Measurements from ENCODE around the gene PPIE. TPM values are rescaled to one million over a fixed set of nuclear protein-coding genes. Genes with fewer than 3 reads are reported as not detected.

The PPIE gene
- 23.5 and 25.0 TPM in 2 replicates for total RNA-seq

GRCh38 chr1:39738622-39739366, at the start of gene PPIE:
PPIE (plus strand) TSS chr1:39738882; CDS start chr1:39738901, 19 bp downstream.

GRCh38 chr1:39691383-39692151, 47.1 kb upstream of the PPIE start, which contains the start of gene HPCAL4:
HPCAL4 (minus strand) TSS chr1:39691433; CDS start chr1:39684603, 6,830 bp downstream.

GRCh38 chr1:39771022-39771532, 32.4 kb downstream of the PPIE start, which contains the start of gene OXCT2:
OXCT2 (minus strand) TSS chr1:39771348; CDS start chr1:39771255, 93 bp downstream.

GRCh38 chr1:39788758-39789570, 50.3 kb downstream of the PPIE start, which contains the start of gene BMP8B:
BMP8B (minus strand) TSS chr1:39788865; CDS start chr1:39788485, 380 bp downstream.

Small RNA genes lying within 50 kb of the gene (small RNA-seq; reads per million reads assigned to genes)
- gene AL033527.1, result not detected
- gene RNU7-121P, result not detected

Other genes starting within 250 kb of the PPIE start
- gene BMP8A, start 247.2 kb upstream of the PPIE start, total RNA-seq, result not detected in 2 replicates
- gene PABPC4, start 162.1 kb upstream of the PPIE start, total RNA-seq, result 205 and 220 TPM in 2 replicates
- gene HEYL, start 99.2 kb upstream of the PPIE start, total RNA-seq, result under 0.01 TPM in 1 of 2 replicates, not detected in the other
- not detected in 2 replicates for gene NT5C1A, start 66.8 kb upstream of the PPIE start, total RNA-seq
- gene HPCAL4, start 47.4 kb upstream of the PPIE start, total RNA-seq, result not detected in 2 replicates
- gene OXCT2, start 32.5 kb downstream of the PPIE start, total RNA-seq, result 1.6 and 1.8 TPM in 2 replicates
- gene BMP8B, start 50.0 kb downstream of the PPIE start, total RNA-seq, result under 0.01 TPM in 1 of 2 replicates, not detected in the other
- gene TRIT1, start 144.6 kb downstream of the PPIE start, total RNA-seq, result 18.7 and 24.4 TPM in 2 replicates
- 0.37 TPM in 1 of 2 replicates, not detected in the other for gene MYCL, start 163.0 kb downstream of the PPIE start, total RNA-seq
- 6.2 and 16.6 TPM in 2 replicates for gene MFSD2A, start 216.3 kb downstream of the PPIE start, total RNA-seq

Measured in subcutaneous preadipocyte (primary cell).